ENCODE data around the gene SUPV3L1. TPM values are rescaled to one million over a fixed set of nuclear protein-coding genes. Genes with fewer than 3 reads are reported as not detected.

Gene SUPV3L1
- polyA plus RNA-seq, 1 donor from 2014 or later = 23.0 TPM

GRCh38 chr10:69215405-69216171, 35.6 kb downstream of the SUPV3L1 start:
- H3K4me3 Mint-ChIP-seq = no peak overlapping the region

GRCh38 chr10:69216577-69217118, 36.6 kb downstream of the SUPV3L1 start:
- Mint-ChIP-seq H3K9me3 (peaks cover 0 to 4% (median 0%) of the 10 kb centered on the region in 3 donors), H3K27me3 (peaks cover 13% of the 10 kb centered on the region), H3K27ac (peak overlapping the region in 1 of 3 donors; percentile 19)

More at GRCh38 chr10:69215405-69216171, 35.6 kb downstream of the SUPV3L1 start:
- H3K27ac Mint-ChIP-seq = no peak overlapping the region
- H3K4me1 Mint-ChIP-seq = peaks cover 0 to 9% (median 6%) of the 10 kb centered on the region in 3 donors
- peaks cover 0 to 4% (median 0%) of the 10 kb centered on the region in 3 donors for H3K9me3 Mint-ChIP-seq
- H3K36me3 Mint-ChIP-seq = peaks cover 1% of the 10 kb centered on the region
- H3K27me3 Mint-ChIP-seq = peaks cover 13% of the 10 kb centered on the region

GRCh38 chr10:69217119-69217754, 37.2 kb downstream of the SUPV3L1 start:
- Mint-ChIP-seq H3K36me3 (peaks cover 1% of the 10 kb centered on the region), H3K27ac (peak overlapping the region in 1 of 3 donors; percentile 19), H3K4me3 (no peak overlapping the region), H3K27me3 (peaks cover 13% of the 10 kb centered on the region), H3K4me1 (peaks cover 2 to 16% (median 9%) of the 10 kb centered on the region in 3 donors), H3K9me3 (peaks cover 0 to 4% (median 0%) of the 10 kb centered on the region in 3 donors)

More at GRCh38 chr10:69216577-69217118, 36.6 kb downstream of the SUPV3L1 start:
- Mint-ChIP-seq H3K4me1 (peaks cover 0 to 13% (median 6%) of the 10 kb centered on the region in 3 donors), H3K36me3 (peaks cover 1% of the 10 kb centered on the region), H3K4me3 (no peak overlapping the region)

GRCh38 chr10:69218831-69219230, 38.8 kb downstream of the SUPV3L1 start:
- peaks cover 0 to 4% (median 0%) of the 10 kb centered on the region in 3 donors for H3K9me3 Mint-ChIP-seq
- peaks cover 13% of the 10 kb centered on the region for H3K27me3 Mint-ChIP-seq
- no peak overlapping the region for H3K27ac Mint-ChIP-seq

GRCh38 chr10:69220041-69220451, 40.0 kb downstream of the SUPV3L1 start, which contains the start of gene HKDC1:
TSS of gene HKDC1 (plus strand) at chr10:69220332. CDS start at chr10:69220436, 104 bp downstream.
- H3K4me3 Mint-ChIP-seq = no peak within 1 kb of the TSS
- H3K27me3 Mint-ChIP-seq = peaks cover 13% of the 10 kb centered on the region
- H3K27ac Mint-ChIP-seq = peak within 1 kb of the TSS in 2 of 3 donors; percentile 35 to 57
- peaks cover 13 to 32% (median 19%) of the 10 kb centered on the region in 3 donors for H3K4me1 Mint-ChIP-seq
- peaks cover 1% of the 10 kb centered on the region for H3K36me3 Mint-ChIP-seq
- H3K9me3 Mint-ChIP-seq = no peaks in the 10 kb centered on the region

More at GRCh38 chr10:69218831-69219230, 38.8 kb downstream of the SUPV3L1 start:
- Mint-ChIP-seq H3K4me3 (no peak overlapping the region), H3K4me1 (peaks cover 10 to 26% (median 18%) of the 10 kb centered on the region in 3 donors), H3K36me3 (peaks cover 1% of the 10 kb centered on the region)

- Mint-ChIP-seq H3K36me3 (peaks cover 1% of the 10 kb centered on the region), H3K9me3 (no peaks in the 10 kb centered on the region), H3K27me3 (peaks cover 10% of the 10 kb centered on the region), H3K27ac (peak overlapping the region in 2 of 3 donors; percentile 35 to 57), H3K4me3 (no peak overlapping the region), H3K4me1 (peaks cover 13 to 29% (median 20%) of the 10 kb centered on the region in 3 donors)
Observed at GRCh38 chr10:69220507-69220906, 40.5 kb downstream of the SUPV3L1 start.

GRCh38 chr10:69222157-69223027, 42.4 kb downstream of the SUPV3L1 start:
- peak overlapping the region; percentile 45 to 85 (median 60) for H3K27ac Mint-ChIP-seq
- H3K27me3 Mint-ChIP-seq = peaks cover 2% of the 10 kb centered on the region
- peak overlapping the region; percentile 19 to 89 (median 51) for H3K4me3 Mint-ChIP-seq
- no peaks in the 10 kb centered on the region for H3K36me3 Mint-ChIP-seq
- H3K4me1 Mint-ChIP-seq = peaks cover 13 to 26% (median 19%) of the 10 kb centered on the region in 3 donors
- no peaks in the 10 kb centered on the region for H3K9me3 Mint-ChIP-seq

GRCh38 chr10:69223028-69223342, 43.0 kb downstream of the SUPV3L1 start:
- Mint-ChIP-seq H3K4me1 (peaks cover 17 to 30% (median 22%) of the 10 kb centered on the region in 3 donors), H3K27ac (peak overlapping the region; percentile 26 to 60 (median 45)), H3K9me3 (no peaks in the 10 kb centered on the region), H3K27me3 (peaks cover 1% of the 10 kb centered on the region), H3K4me3 (peak overlapping the region; percentile 6 to 89 (median 41)), H3K36me3 (no peaks in the 10 kb centered on the region)

GRCh38 chr10:69224862-69225657, 45.0 kb downstream of the SUPV3L1 start:
- Mint-ChIP-seq H3K4me3 (peak overlapping the region in 3 of 4 donors; percentile 7 to 75 (median 69)), H3K9me3 (no peaks in the 10 kb centered on the region), H3K27ac (peak overlapping the region in 1 of 3 donors; percentile 50), H3K4me1 (peaks cover 29 to 46% (median 42%) of the 10 kb centered on the region in 3 donors), H3K27me3 (no peaks in the 10 kb centered on the region), H3K36me3 (no peaks in the 10 kb centered on the region)

GRCh38 chr10:69225681-69226080, 45.6 kb downstream of the SUPV3L1 start:
- no peaks in the 10 kb centered on the region for H3K36me3 Mint-ChIP-seq
- no peak overlapping the region for H3K4me3 Mint-ChIP-seq
- no peaks in the 10 kb centered on the region for H3K9me3 Mint-ChIP-seq
- H3K4me1 Mint-ChIP-seq = peaks cover 29 to 42% (median 42%) of the 10 kb centered on the region in 3 donors
- H3K27me3 Mint-ChIP-seq = no peaks in the 10 kb centered on the region
- no peak overlapping the region for H3K27ac Mint-ChIP-seq

GRCh38 chr10:69226919-69227450, 47.0 kb downstream of the SUPV3L1 start:
- Mint-ChIP-seq H3K9me3 (no peaks in the 10 kb centered on the region), H3K4me3 (peak overlapping the region in 1 of 4 donors; percentile 15), H3K4me1 (peaks cover 29 to 44% (median 39%) of the 10 kb centered on the region in 3 donors), H3K36me3 (no peaks in the 10 kb centered on the region), H3K27me3 (no peaks in the 10 kb centered on the region), H3K27ac (no peak overlapping the region)

GRCh38 chr10:69228151-69228550, 48.1 kb downstream of the SUPV3L1 start:
- peak overlapping the region in 2 of 4 donors; percentile 80 to 92 for H3K4me3 Mint-ChIP-seq
- H3K36me3 Mint-ChIP-seq = no peaks in the 10 kb centered on the region
- H3K9me3 Mint-ChIP-seq = no peaks in the 10 kb centered on the region
- peaks cover 20 to 34% (median 27%) of the 10 kb centered on the region in 3 donors for H3K4me1 Mint-ChIP-seq
- H3K27ac Mint-ChIP-seq = no peak overlapping the region
- H3K27me3 Mint-ChIP-seq = no peaks in the 10 kb centered on the region

GRCh38 chr10:69229616-69229916, 49.5 kb downstream of the SUPV3L1 start:
- Mint-ChIP-seq H3K27me3 (no peaks in the 10 kb centered on the region), H3K27ac (peak overlapping the region; percentile 18 to 97 (median 38)), H3K4me3 (peak overlapping the region; percentile 55 to 94 (median 86)), H3K4me1 (peaks cover 19 to 33% (median 24%) of the 10 kb centered on the region in 3 donors), H3K36me3 (no peaks in the 10 kb centered on the region), H3K9me3 (no peaks in the 10 kb centered on the region)

Measured in IgD-negative memory B cell (primary cell).